ENCODE measurements around the gene SMARCD2. TPM values are rescaled to one million over a fixed set of nuclear protein-coding genes. Genes with fewer than 3 reads are reported as not detected.

Gene SMARCD2
- polyA plus RNA-seq, 1 donor from 2014 or later = 33.2 TPM

DNA sequence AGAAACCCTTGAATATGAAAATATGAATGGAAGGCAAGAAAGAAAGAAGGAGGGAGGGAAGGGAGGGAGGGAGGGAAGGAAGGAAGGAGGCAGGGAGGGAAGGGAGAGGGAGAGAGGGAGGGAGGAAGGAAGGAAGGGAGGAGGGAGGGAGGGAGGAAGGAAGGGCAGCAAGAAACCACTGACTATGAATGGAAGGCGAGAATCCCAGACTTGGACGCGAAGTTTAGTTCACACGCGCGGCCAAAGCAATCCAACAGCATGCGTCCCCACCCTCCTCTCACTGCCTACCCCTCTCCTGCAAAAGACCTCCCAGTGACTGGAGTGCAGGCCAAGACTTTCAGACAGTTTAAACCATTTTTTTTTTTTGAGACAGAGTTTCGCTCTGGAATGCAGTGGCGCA lies 7.9 kb upstream of the SMARCD2 start:
- Histone ChIP-seq H3K4me2 (ENCODE audit: low read length) (no peak overlapping the region), H2AFZ (ENCODE audit: low read depth, low read length) (no peak overlapping the region), H3K36me3 (ENCODE audit: insufficient read depth, low read length) (no peaks in the 10 kb centered on the region), H3K4me3 (ENCODE audit: low read length) (no peak overlapping the region), H3K9me3 (ENCODE audit: low read length) (no peaks in the 10 kb centered on the region), H4K20me1 (ENCODE audit: insufficient read depth) (no peaks in the 10 kb centered on the region), H3K27ac (ENCODE audit: low read length) (no peak overlapping the region), H3F3A (ENCODE audit: insufficient read depth, low read length, poor library complexity, severe bottlenecking) (no peaks in the 10 kb centered on the region), H3K9ac (ENCODE audit: low read length) (no peak overlapping the region), H3K27me3 (ENCODE audit: insufficient read depth, low read depth, low read length) (no peaks in the 10 kb centered on the region), H3K79me2 (replicated peaks; ENCODE audit: insufficient read depth, low read length) (no peaks in the 10 kb centered on the region), H3K9me2 (ENCODE audit: insufficient read depth, low read length) (no peaks in the 10 kb centered on the region)
- TF ChIP-seq POLR2AphosphoS5 (IDR thresholded peaks at IDR 0.05) = no peak
- no peak for TF ChIP-seq EZH2 (IDR thresholded peaks at IDR 0.05; ENCODE audit: borderline replicate concordance, insufficient read depth, low read length, poor library complexity, severe bottlenecking)
- TF ChIP-seq, protein P1, sequence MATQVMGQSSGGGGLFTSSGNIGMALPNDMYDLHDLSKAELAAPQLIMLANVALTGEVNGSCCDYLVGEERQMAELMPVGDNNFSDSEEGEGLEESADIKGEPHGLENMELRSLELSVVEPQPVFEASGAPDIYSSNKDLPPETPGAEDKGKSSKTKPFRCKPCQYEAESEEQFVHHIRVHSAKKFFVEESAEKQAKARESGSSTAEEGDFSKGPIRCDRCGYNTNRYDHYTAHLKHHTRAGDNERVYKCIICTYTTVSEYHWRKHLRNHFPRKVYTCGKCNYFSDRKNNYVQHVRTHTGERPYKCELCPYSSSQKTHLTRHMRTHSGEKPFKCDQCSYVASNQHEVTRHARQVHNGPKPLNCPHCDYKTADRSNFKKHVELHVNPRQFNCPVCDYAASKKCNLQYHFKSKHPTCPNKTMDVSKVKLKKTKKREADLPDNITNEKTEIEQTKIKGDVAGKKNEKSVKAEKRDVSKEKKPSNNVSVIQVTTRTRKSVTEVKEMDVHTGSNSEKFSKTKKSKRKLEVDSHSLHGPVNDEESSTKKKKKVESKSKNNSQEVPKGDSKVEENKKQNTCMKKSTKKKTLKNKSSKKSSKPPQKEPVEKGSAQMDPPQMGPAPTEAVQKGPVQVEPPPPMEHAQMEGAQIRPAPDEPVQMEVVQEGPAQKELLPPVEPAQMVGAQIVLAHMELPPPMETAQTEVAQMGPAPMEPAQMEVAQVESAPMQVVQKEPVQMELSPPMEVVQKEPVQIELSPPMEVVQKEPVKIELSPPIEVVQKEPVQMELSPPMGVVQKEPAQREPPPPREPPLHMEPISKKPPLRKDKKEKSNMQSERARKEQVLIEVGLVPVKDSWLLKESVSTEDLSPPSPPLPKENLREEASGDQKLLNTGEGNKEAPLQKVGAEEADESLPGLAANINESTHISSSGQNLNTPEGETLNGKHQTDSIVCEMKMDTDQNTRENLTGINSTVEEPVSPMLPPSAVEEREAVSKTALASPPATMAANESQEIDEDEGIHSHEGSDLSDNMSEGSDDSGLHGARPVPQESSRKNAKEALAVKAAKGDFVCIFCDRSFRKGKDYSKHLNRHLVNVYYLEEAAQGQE (IDR thresholded peaks at IDR 0.05; ENCODE audit: borderline replicate concordance) = no peak
- TF ChIP-seq RAD21 (conservative IDR thresholded peaks at IDR 0.05) = no peak
- no peak for TF ChIP-seq SMC3 (conservative IDR thresholded peaks at IDR 0.05; ENCODE audit: poor library complexity)
- TF ChIP-seq, protein P2, sequence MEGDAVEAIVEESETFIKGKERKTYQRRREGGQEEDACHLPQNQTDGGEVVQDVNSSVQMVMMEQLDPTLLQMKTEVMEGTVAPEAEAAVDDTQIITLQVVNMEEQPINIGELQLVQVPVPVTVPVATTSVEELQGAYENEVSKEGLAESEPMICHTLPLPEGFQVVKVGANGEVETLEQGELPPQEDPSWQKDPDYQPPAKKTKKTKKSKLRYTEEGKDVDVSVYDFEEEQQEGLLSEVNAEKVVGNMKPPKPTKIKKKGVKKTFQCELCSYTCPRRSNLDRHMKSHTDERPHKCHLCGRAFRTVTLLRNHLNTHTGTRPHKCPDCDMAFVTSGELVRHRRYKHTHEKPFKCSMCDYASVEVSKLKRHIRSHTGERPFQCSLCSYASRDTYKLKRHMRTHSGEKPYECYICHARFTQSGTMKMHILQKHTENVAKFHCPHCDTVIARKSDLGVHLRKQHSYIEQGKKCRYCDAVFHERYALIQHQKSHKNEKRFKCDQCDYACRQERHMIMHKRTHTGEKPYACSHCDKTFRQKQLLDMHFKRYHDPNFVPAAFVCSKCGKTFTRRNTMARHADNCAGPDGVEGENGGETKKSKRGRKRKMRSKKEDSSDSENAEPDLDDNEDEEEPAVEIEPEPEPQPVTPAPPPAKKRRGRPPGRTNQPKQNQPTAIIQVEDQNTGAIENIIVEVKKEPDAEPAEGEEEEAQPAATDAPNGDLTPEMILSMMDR (IDR thresholded peaks at IDR 0.05; ENCODE audit: poor library complexity, severe bottlenecking) = no peak
- TF ChIP-seq EP300 (conservative IDR thresholded peaks at IDR 0.05; ENCODE audit: poor library complexity, severe bottlenecking) = no peak
- no peak for TF ChIP-seq TAF1 (IDR thresholded peaks at IDR 0.05; ENCODE audit: low read depth)

DNA sequence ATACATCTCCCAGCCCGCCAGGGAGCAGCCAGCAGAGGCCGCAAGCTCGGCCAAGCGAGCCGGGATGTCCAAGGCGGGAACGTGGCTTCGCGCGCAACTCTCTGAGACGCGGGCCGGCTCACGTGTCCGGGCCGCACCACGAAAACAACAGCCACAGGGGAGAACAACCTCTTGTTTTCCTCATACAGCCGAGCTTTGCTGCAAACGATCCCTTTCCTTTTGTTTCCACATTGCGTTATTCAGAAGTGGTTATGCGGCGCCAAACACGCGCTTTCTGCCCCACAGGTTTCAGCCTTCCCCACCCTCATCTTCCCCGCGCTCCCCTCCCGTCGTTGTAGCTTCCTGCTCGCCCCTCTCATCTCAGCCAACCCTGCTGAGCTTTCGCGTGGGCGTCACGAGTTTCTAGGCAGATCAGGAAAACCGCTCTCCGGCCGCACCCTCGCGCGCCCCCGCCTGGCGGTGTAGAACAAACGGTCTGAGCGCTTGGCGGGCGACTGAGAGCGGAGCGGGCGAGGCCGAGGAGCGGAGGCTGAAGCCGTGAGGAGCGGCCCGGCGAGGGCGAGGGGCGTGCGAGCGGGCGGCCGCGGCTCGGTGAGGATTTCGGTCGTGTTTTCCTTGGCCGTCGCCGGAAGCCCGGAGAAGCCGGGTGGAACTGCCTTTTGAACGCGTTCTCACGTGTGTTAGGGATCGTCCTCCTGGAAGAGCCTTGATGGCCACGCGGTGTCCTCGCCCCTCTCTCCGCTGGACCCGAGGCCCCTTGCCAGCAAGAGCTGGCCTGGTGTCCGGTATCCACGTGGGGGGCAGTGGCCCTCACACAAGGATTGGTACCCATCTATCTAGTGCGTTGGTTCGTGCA lies 6.6 kb upstream of the SMARCD2 start:
- Histone ChIP-seq H2AFZ (ENCODE audit: low read depth, low read length) (peak overlapping the region; percentile 5), H3K4me3 (ENCODE audit: low read length) (peak overlapping the region; percentile 38), H3K27ac (ENCODE audit: low read length) (no peak overlapping the region), H3K36me3 (ENCODE audit: insufficient read depth, low read length) (no peaks in the 10 kb centered on the region), H4K20me1 (ENCODE audit: insufficient read depth) (no peaks in the 10 kb centered on the region), H3K27me3 (ENCODE audit: insufficient read depth, low read depth, low read length) (no peaks in the 10 kb centered on the region), H3K9me2 (ENCODE audit: insufficient read depth, low read length) (no peaks in the 10 kb centered on the region), H3K4me2 (ENCODE audit: low read length) (no peak overlapping the region), H3K79me2 (replicated peaks; ENCODE audit: insufficient read depth, low read length) (no peaks in the 10 kb centered on the region), H3F3A (ENCODE audit: insufficient read depth, low read length, poor library complexity, severe bottlenecking) (no peaks in the 10 kb centered on the region), H3K9me3 (ENCODE audit: low read length) (no peaks in the 10 kb centered on the region), H3K9ac (ENCODE audit: low read length) (no peak overlapping the region)
- TF ChIP-seq POLR2AphosphoS5 (IDR thresholded peaks at IDR 0.05) (no peak), RAD21 (conservative IDR thresholded peaks at IDR 0.05) (no peak), TAF1 (IDR thresholded peaks at IDR 0.05; ENCODE audit: low read depth) (no peak), EZH2 (IDR thresholded peaks at IDR 0.05; ENCODE audit: borderline replicate concordance, insufficient read depth, low read length, poor library complexity, severe bottlenecking) (no peak), SMC3 (conservative IDR thresholded peaks at IDR 0.05; ENCODE audit: poor library complexity) (no peak), EP300 (conservative IDR thresholded peaks at IDR 0.05; ENCODE audit: poor library complexity, severe bottlenecking) (no peak), MXI1 (conservative IDR thresholded peaks at IDR 0.05; ENCODE audit: poor library complexity, severe bottlenecking) (no peak)
- TF ChIP-seq, protein P2 (IDR thresholded peaks at IDR 0.05; ENCODE audit: poor library complexity, severe bottlenecking) = no peak
- TF ChIP-seq, protein P1 (IDR thresholded peaks at IDR 0.05; ENCODE audit: borderline replicate concordance) = no peak

Data from neural cell (in vitro differentiated cells).